HUDEP-2 (cell line): ENCODE measurements around the gene COPRS.
"Not testable (repeated sequence)": the region's sequence is repeated elsewhere in the genome, so short reads cannot be mapped to it uniquely, and the experiment has no call there.

Experiments used
- DNase-seq, 76 experiments: peaks; one replicate each; lab custom pipeline; 2025; ENCODE audit not compliant: unreplicated experiment in 76 of 76; lab: John Stamatoyannopoulos, UW

The COPRS gene

DNA sequence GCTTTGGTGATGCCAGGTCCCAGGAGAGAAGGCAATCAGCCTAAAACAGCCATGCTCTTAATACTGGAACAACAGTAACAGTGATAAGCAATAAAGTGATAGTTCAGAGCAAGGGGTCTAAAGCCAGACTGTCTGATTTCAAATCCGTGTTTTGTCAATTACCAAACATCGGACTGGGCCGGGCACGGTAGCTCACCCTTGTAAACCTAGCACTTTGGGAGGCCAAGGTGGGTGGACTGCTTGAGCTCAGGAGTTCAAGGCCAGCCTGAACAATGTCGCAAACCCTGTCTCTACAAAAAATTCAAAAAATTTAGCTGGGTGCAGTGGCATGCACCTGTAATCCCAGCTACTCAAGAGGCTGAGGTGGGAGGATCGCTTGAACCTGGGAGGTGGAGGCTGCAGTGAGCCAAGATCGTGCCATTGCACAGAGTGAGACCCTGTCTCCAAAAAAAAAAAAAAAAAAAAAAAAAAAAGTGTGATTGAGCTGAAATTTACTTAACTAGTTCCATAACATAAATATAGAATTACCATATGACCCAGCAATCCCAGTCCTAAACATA, 5.1 kb downstream of the COPRS start:
- DNase-seq = no peak

DNA sequence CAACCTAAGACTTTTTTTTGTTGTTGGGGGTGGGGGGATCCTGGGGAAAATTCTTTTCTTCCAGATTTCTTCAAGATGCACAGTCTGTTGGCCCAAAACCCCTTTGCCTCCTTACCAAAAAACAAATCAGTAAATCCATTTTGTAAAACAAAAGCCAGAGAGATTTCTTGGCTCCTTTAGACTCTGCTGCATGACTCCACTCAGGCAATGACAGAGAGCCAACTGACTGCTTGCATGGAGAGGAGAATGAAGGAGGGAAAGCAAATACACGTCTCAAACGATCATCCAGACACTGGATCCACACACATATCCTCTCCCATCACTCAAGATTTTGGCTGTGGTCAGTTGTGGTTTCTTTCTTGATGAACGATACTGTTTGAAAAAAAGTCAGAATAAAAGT, 13.8 kb downstream of the COPRS start:
- no peak for DNase-seq

DNA sequence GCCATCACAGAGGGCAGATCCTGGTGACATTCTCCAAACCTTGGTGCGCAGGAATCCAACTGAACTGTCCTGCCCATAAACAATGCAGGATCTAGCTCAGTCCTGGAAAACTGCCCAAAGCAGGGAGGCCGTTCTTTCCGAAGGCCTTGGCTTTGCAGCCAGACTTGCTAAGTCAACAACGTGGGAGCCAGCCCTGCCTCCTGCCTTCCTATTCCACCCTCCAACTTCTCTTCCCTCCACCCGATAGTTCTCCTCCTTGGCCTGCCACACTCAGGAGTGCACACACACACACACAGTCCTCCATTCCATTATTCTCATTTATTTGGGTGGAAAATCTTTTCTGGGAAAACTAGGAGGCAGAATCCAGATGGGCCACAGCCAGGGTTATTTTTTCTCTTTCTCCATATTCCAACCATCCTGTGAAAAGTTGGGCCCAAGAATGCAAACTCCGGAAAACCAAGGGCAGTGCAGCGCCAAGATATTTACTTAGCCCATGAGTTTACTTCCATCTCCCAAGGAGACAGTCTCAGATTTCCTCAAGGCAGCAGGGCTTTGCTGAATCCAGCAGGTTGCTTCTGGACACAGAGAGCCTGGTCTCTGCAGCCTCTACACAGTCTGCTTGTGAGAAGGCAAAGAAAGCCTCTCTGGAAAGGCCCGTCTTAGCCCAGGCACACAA, 15.8 kb downstream of the COPRS start:
- no peak for DNase-seq

- peak in 45 of 76 experiments; percentile 1 to 58 (median 22) for DNase-seq
Measured at GRCh38 chr17:31842195-31843069, 16.6 kb downstream of the COPRS start.

DNA sequence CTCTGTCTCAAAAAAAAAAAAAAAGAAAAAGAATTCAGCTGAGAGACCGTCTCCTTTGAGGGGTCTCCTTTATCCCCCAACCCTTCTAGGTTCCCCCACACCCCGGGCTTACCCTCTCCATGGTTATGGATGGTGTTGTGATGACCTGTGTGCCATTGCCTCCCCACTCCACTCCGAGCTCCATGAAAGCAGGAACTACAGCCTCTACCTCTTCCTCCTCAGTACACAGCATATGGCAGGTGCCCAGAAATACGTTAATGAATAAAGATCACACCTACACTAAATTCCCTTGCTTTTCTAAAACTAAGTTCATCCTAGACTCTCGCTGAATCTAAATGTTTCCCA, 17.2 kb downstream of the COPRS start:
- no peak for DNase-seq

DNA sequence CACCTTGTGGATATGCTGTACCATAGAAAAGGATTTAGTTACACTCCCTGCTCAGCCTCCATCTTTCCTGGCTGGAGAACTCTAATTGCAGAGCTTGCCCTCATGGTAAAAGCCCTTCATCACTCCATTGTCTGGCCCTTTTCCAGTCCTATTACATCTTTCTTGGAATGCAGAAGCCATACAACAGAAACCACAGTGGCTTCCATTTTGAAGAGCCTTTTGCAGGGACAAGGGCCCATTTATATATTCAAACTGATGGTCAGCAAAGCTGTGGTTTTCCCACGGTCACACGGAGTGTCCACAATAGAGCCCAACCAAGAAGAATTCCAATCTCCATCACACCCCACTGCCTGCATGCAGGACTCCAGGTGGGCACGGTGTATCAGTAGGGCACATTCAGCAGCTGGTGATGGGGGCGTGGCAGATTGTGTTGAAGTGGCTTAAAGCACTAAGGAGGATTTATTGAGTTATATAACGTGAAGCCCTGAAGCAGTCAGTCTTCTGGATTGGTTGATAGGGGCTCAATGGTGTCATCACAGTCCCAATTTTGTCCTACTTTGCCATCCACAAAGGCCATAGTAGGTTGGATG, 20.3 kb downstream of the COPRS start:
- DNase-seq = peak in 1 of 76 experiments; percentile 1

GRCh38 chr17:31835984-31836383, 23.1 kb downstream of the COPRS start:
- no peak for DNase-seq

GRCh38 chr17:31834448-31834847, 24.6 kb downstream of the COPRS start:
- DNase-seq = no peak

DNA sequence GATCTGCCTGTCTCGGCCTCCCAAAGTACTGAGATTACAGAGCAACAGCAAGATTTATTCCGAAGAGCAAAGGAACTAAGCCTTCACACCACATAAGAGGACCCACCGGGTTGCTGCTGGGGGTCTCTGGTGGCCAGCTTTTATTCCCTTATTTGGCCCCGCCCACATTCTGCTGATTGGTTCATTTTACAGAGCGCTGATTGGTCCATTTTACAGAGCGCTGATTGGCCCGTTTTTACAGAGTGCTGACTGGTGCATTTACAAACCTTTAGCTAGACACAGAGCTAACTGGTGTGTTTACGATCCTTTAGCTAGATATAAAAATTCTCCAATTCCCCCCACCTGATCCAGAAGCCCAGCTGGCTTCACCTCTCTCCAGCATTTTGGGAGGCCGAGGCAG, 26.3 kb downstream of the COPRS start:
- no peak for DNase-seq

DNA sequence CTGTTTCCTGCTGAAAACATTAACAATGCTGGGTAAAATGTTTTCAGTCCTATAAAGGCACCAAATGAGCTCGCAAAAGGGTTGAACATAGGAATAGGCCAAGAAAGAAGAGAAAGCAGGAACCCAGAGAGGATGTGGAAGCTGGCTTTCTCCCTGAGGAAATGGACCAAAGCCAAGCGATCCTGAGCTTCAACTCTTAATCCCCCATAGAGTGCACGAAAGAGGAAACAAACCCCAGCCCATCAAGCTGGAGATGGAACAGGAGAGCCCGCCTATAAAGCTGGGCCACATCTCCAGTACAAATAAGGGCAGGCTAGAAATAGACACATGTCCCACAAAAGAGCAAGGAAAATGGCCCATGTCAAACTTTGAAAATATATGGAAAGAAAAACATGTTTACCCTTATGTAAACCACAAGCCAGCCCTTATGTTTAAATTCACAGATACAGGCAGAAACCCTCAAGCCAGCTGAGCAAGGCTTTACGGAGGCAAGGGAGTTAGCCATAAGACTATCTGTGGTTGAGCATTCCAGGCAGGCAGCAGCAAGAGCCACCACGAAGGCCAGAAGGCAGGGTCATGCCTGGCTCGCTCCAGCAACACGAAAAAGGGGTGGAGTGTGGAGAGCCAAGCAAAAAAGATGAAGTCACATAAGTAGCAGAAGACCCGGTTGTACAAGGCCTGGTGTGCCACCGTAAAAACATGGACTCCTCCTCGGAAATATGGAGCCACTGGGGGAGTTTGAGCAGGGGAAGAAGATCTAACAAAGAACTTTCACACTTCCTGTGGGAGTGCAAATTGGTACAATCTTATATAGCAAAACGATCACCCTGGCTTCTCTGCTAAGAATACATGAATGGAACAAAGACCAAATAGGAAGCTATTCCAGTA, 27.8 kb downstream of the COPRS start:
- DNase-seq = no peak

DNA sequence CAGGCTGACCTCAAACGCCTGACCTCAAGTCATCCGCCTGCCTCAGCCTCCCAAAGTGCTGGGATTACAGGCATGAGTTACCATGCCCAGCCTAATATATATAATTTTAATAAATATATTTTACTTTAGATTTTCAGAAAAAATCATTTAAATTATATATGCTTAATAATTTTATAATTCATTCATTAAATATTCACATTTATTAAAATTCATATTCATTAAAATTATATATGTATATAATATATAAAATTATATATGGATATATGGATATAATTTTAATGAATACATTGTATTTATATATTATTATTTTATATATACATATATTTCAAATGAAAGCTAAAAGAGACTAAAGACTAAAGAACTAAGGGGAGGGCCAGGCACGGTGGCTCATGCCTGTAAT, 29.4 kb downstream of the COPRS start:
- DNase-seq = no peak

DNA sequence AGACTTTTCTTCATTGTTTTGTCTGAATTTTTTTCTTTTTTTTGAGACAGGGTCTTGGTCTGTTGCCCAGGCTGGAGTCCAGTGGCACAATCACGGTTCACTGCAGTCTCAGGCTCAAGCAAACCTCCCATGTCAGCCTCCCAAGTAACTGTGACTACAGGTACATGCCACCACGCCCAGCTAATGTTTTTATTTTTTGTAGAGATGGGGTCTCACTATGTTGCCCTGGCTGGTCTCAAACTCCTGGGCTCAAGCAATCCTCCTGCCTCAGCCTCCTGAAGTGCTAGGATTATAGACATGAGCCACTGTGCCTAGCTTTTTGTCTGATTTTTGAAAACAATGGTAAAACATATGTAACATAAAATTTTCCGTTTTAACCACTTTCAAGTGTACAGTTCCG, 30.1 kb downstream of the COPRS start:
- not testable (repeated sequence) for DNase-seq

GRCh38 chr17:31825961-31826691, 32.9 kb downstream of the COPRS start:
- DNase-seq = peak in 8 of 76 experiments; percentile 1 to 29 (median 7)

- no peak for DNase-seq
Measured at GRCh38 chr17:31824766-31825360, 34.2 kb downstream of the COPRS start.

- no peak for DNase-seq
Measured at GRCh38 chr17:31823014-31823413, 36.0 kb downstream of the COPRS start.

DNA sequence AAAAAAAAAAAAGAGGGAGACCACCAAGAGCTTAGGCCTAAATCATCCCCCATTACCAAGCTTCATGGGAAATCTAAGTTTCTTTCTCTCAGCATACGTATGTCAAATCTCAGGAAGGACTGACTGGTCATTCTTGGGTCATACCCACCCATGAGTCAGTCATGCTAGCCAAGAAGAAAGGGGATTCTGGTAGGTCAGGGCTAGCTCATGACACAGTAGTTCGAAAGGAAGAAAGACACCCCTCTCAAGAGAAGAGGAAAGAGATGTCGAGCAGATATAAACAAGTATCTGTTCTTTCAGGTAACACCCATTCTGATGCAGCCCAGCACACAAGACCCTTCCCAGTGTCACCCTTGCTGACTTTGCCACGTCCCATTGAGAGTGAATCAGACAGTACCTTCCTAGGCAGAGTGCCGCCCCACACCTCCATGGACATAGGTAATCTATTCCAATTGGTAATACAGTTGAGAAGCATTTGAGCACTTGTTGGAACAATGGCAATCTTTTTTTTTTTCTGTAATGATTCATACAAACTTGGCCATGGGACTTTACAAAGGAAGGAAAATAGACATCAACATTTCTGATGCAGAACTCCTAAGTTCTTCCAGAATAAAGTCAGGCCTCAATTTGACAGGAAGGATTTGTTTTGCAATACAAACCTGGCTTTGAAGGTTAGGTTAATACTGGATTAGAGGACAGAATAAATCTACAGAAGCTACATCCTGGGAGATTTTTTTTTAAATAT, 38.2 kb downstream of the COPRS start:
- DNase-seq = no peak

- no peak for DNase-seq
Measured at GRCh38 chr17:31819578-31819977, 39.5 kb downstream of the COPRS start.

DNA sequence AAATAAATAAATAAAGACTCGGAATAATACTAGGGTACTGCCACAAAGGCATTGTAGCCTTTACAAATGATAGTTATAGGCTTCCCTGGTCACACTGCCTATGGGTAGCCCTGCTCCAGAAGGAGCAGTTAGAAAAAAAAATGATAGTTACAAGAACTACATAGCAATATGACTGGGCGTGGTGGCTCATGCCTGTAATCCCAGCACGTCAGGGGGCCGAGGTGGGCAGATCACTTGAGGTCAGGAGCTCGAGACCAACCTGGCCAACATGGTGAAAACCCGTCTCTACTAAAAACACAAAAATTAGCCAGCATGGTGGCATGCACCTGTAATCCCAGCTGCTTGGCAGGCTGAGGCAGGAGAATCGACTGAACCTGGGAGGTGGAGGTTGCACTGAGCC, 40.2 kb downstream of the COPRS start:
- not testable (repeated sequence) for DNase-seq
